PC-9 (cell line): ENCODE data around the gene LYSMD2.

ENCODE experiments used
- EZH2 ChIP-seq: fragments of 200-600 bp; sonication (generic); IDR thresholded peaks from 2 replicates; pipeline ENCODE4 v1.8.0; 2017; ENCODE audit warnings: antibody characterized with exemption, low read depth
- TF ChIP-seq, protein P1 (sequence below): fragments of 200-600 bp; sonication (generic); conservative IDR thresholded peaks from 2 replicates; pipeline ENCODE4 v1.6.1; 2017; ENCODE audit warnings: mixed run types, antibody characterized with exemption, mild to moderate bottlenecking, moderate library complexity

DNA sequence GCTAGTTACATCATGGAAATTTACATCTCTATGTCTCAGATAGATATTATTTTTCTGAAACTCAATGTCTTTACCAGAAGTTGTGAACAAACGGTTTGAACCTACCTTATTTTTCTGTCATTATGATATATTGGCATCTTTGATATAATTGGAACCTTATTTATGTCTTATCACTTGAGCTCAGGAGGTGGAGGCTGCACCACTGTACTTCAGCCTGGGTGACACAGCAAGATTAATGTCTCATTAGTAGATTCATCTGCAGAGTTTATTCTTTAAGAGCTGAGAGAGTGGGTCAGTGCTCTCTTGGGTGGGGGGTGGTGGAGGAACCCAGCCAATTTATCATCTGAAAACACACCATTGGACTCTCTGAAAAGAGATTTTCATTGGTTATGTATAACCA lies 34.7 kb downstream of the LYSMD2 start:
- TF ChIP-seq, protein P1, sequence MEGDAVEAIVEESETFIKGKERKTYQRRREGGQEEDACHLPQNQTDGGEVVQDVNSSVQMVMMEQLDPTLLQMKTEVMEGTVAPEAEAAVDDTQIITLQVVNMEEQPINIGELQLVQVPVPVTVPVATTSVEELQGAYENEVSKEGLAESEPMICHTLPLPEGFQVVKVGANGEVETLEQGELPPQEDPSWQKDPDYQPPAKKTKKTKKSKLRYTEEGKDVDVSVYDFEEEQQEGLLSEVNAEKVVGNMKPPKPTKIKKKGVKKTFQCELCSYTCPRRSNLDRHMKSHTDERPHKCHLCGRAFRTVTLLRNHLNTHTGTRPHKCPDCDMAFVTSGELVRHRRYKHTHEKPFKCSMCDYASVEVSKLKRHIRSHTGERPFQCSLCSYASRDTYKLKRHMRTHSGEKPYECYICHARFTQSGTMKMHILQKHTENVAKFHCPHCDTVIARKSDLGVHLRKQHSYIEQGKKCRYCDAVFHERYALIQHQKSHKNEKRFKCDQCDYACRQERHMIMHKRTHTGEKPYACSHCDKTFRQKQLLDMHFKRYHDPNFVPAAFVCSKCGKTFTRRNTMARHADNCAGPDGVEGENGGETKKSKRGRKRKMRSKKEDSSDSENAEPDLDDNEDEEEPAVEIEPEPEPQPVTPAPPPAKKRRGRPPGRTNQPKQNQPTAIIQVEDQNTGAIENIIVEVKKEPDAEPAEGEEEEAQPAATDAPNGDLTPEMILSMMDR = no peak
- TF ChIP-seq EZH2 = no peak
